RWPE1 (cell line): ENCODE results near the gene GPC6.

ENCODE experiments used
- CTCF ChIA-PET: fragments of 350-600 bp; sonication (Branson Sonifier 250); formaldehyde crosslinking; extraction: SDS; loops from one replicate; lab custom pipeline; 2021; lab: Yijun Ruan, JAX
- POLR2A ChIA-PET: fragments of 400-600 bp; formaldehyde crosslinking; extraction: SDS; loops from one replicate; lab custom pipeline; 2020; ENCODE audit warnings: antibody characterized with exemption; ENCODE audit not compliant: low non-redundant PET; lab: Yijun Ruan, JAX
- DNase-seq: peaks from one replicate; pipeline ENCODE4 v3.0.0; 2012; ENCODE audit warnings: low spot score
- H3K27ac ChIP-seq: fragments of 450-650 bp; 2 replicates; pipeline ENCODE4 v1.5.1; 2017
- CTCF ChIP-seq: fragments of 450-650 bp; conservative IDR thresholded peaks from 2 replicates; pipeline ENCODE4 v1.5.1; 2017; ENCODE audit warnings: low read depth, mild to moderate bottlenecking

Gene GPC6

DNA sequence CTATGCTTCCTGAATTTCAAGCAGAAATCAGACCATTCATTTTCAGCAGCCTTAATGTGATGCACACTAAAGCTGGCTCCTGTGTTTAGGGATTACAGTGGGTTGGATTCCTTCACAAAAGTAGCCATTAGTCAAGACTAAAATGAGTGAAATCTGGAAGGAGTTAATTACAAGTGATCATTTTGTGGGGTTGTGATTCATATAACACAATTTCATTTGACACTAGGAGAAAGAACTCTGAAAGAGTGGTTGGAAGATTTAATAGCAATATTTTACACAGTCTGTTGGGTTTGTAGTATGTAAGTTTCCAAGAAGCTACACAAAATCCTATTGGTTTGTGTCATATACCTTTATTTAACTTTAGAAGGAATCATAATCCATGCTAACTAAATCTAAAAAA, 1015.9 kb downstream of the GPC6 start:
- no peak for TF ChIP-seq CTCF
- H3K27ac ChIP-seq: no peak overlapping the region
- ChIA-PET POLR2A (no interaction called here), CTCF (no interaction called here)
- DNase-seq: no peak

- DNase-seq: no peak
- CTCF ChIA-PET: no interaction called here
- POLR2A ChIA-PET: no interaction called here
Observed at GRCh38 chr13:94243551-94243950, 1016.9 kb downstream of the GPC6 start.

DNA sequence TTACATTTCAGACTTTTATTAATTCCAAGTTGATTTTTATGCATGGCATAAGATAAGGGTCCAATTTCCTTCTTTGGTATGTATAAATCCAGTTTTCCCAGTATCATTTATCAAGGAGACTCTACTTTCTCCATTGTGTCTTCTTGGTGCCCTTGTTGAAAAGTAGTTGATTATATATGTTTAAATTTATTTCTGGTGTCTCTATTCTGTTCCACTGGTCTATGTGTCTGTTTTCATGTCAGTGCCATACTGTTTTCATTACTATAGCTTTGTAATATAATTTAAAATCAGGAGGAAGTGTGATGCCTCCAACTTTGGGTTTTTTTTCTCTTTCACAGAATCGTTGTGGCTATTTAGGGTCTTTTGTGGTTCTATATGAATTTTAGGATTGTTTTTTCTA, 1019.9 kb downstream of the GPC6 start:
- no peak for TF ChIP-seq CTCF
- no peak overlapping the region for H3K27ac ChIP-seq
- POLR2A ChIA-PET: no interaction called here
- DNase-seq: no peak
- CTCF ChIA-PET: no interaction called here

More at GRCh38 chr13:94243551-94243950, 1016.9 kb downstream of the GPC6 start:
- H3K27ac ChIP-seq: no peak overlapping the region
- no peak for TF ChIP-seq CTCF

- CTCF ChIA-PET: no interaction called here
- POLR2A ChIA-PET: no interaction called here
- no peak for TF ChIP-seq CTCF
- H3K27ac ChIP-seq: no peak overlapping the region
- no peak for DNase-seq
Observed at GRCh38 chr13:94247890-94248289, 1021.3 kb downstream of the GPC6 start.

- ChIA-PET POLR2A (no interaction called here), CTCF (no interaction called here)
- no peak for TF ChIP-seq CTCF
- DNase-seq: no peak
- H3K27ac ChIP-seq: no peak overlapping the region
Observed at GRCh38 chr13:94248454-94249228, 1022.0 kb downstream of the GPC6 start.

DNA sequence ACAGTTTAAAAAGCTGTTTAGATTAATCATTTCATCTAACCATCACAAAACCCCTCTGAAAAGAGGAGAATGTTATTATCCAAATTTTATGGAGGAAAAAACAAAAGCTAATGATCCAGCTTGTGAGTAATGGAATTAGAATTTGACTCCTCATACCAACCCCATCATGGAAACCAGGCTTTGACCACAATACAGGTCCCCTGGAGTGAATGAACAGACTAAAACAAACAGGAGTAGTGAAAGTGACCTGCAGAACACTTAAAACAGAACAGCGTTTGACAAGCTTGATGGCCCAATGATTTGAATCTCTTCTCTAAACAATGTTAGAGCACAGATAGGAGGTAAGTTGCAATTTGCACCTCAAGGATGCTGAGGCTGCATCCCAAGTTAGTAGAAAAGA, 1022.9 kb downstream of the GPC6 start:
- POLR2A ChIA-PET: no interaction called here
- DNase-seq: no peak
- no peak overlapping the region for H3K27ac ChIP-seq
- no peak for TF ChIP-seq CTCF
- CTCF ChIA-PET: no interaction called here
